Ascending aorta (tissue), 2 donors: Measurements from ENCODE around the gene CEP57L1. TPM values are rescaled to one million over a fixed set of nuclear protein-coding genes. Genes with fewer than 3 reads are reported as not detected.

Source experiments
- DNase-seq, 2 donors: peaks; one replicate each; pipeline ENCODE4 v3.0.0-alpha.2; 2019; ENCODE audit warnings: low spot score in 2 of 2
- H3K27ac ChIP-seq, 2 donors: fragments of 200-600 bp; sonication (generic); one replicate each; pipeline ENCODE4 v1.5.1; 2016 to 2017; ENCODE audit warnings: mild to moderate bottlenecking in 1 of 2
- H3K27me3 ChIP-seq: fragments of 200-600 bp; sonication (generic); one replicate; pipeline ENCODE4 v1.5.1; 2017
- H3K36me3 ChIP-seq, 2 donors: fragments of 200-600 bp; sonication (generic); one replicate each; pipeline ENCODE4 v1.5.1; 2016
- H3K4me1 ChIP-seq, 2 donors: fragments of 200-600 bp; sonication (generic); one replicate each; pipeline ENCODE4 v1.5.1; 2016 to 2017; ENCODE audit warnings: mild to moderate bottlenecking in 1 of 2
- H3K4me3 ChIP-seq, 2 donors: fragments of 200-600 bp; sonication (generic); one replicate each; pipeline ENCODE4 v1.5.1; 2016 to 2017; ENCODE audit warnings: mild to moderate bottlenecking in 1 of 2
- H3K9me3 ChIP-seq, 2 donors: fragments of 200-600 bp; sonication (generic); one replicate each; pipeline ENCODE4 v1.5.1; 2016
- intact Hi-C: fragments of 100-400 bp; cut with DNase I; formaldehyde crosslinking; loops from one replicate; pipeline ENCODE4 v1.15.1; 2023
- total RNA-seq: library from RNA; depleted of rRNA; stranded (reverse); fragments of >200 nt; gene quantifications from one replicate; pipeline ENCODE4 v1.1.0, GENCODE V29; 2016
- TF ChIP-seq, protein P1 (sequence below), 3 experiments: fragments of 200-600 bp in 2 of 3; fragments of 450-650 bp in 1 of 3; sonication (generic) in 2 of 3; IDR thresholded peaks; one replicate each; pipeline ENCODE4 v1.5.1; 2016 to 2019; ENCODE audit warnings: antibody characterized with exemption in 3 of 3, mild to moderate bottlenecking in 1 of 3, moderate library complexity in 1 of 3

The CEP57L1 gene
- total RNA-seq, 1 donor from 2014 or later = 1.1 TPM

DNA sequence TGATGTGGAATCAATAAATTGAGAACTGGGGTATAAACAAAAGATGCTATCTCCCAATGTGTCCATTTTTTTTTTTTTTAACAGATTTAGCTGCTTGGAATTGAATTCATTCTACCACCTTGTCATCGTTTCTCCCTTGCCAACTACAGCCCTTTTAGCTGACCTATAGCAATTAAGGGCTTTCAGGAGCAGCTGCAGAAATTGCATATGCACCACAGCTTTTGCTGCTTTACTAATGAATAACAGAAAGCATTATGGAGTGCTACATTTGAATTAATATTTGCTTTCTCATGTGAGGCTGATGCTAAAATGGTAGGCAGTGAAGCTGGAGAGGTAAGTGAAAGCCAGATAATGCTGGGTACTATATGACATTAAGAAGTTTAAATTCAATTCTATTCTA is 6.3 kb upstream of the CEP57L1 start:
- intact Hi-C loops = no loop called here
- Histone ChIP-seq H3K36me3 (no peaks in the 10 kb centered on the region), H3K27me3 (no peaks in the 10 kb centered on the region), H3K27ac (no peak overlapping the region), H3K4me1 (peaks cover 2 to 11% of the 10 kb centered on the region in 2 donors), H3K4me3 (no peak overlapping the region), H3K9me3 (no peaks in the 10 kb centered on the region)
- TF ChIP-seq, protein P1, sequence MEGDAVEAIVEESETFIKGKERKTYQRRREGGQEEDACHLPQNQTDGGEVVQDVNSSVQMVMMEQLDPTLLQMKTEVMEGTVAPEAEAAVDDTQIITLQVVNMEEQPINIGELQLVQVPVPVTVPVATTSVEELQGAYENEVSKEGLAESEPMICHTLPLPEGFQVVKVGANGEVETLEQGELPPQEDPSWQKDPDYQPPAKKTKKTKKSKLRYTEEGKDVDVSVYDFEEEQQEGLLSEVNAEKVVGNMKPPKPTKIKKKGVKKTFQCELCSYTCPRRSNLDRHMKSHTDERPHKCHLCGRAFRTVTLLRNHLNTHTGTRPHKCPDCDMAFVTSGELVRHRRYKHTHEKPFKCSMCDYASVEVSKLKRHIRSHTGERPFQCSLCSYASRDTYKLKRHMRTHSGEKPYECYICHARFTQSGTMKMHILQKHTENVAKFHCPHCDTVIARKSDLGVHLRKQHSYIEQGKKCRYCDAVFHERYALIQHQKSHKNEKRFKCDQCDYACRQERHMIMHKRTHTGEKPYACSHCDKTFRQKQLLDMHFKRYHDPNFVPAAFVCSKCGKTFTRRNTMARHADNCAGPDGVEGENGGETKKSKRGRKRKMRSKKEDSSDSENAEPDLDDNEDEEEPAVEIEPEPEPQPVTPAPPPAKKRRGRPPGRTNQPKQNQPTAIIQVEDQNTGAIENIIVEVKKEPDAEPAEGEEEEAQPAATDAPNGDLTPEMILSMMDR (IDR thresholded peaks at IDR 0.05) = no peak
- DNase-seq = no peak

DNA sequence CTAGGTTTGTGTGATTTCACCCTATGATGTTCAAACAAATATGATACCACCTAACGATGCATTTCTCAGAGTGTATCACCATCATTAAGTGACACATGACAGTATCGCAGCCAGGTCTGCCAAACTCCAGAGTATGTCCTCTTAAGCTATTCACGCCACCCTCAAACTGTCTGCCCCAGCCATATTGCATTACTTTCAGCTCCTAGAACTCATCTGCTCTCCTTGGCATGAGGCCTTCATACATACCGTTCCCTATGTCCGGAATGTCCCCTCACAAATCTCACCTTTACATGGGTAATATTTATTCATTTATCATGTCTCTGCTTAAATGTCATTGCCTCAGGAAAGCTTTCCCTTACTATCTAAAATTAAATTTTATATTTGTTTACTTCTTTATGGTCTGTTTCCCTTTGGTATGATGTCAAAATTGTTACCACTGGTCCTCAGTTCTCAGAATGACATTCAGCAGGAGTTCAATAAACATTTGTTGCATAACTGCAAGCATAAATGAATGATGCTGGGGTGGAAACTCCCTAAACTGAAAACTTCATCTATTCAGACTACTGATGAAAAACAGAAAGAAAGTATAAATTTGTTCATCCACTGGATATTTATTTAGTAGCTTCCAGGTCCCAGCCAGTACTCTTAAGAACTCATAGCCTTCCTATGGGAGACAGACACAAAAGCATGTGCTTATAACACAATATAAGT is 3.8 kb upstream of the CEP57L1 start:
- peak overlapping the region; percentile 64 to 69 for H3K4me3 ChIP-seq
- no peak for DNase-seq
- intact Hi-C loops = loop anchor here (10.0 kb wide), 4 partner anchors 213 to 1723 kb away; partner anchors contain the start of genes CDK19, SEC63 and SNX3
- no peaks in the 10 kb centered on the region for H3K9me3 ChIP-seq
- H3K27me3 ChIP-seq = no peaks in the 10 kb centered on the region
- TF ChIP-seq, protein P1 (IDR thresholded peaks at IDR 0.05) = no peak
- H3K27ac ChIP-seq = no peak overlapping the region
- H3K36me3 ChIP-seq = no peaks in the 10 kb centered on the region
- peaks cover 2 to 11% of the 10 kb centered on the region in 2 donors for H3K4me1 ChIP-seq

DNA sequence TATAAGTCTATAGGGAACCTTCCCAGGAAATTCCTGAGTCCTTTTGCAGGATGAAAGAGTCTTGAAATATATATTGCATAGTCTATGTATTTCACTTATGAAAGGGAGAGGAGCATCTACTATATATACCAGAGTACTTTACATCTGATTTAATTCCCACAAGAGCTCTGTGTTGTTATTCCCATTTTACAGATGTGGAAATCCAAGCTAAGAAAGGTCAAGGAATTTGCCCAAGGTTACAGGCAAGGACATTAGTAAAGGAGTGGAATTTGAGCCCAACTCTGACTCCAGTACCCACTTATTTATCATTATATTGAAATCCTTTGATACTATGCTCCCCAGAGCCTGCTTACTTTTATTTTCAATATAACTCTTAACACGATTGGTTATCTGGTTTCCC is 3.2 kb upstream of the CEP57L1 start:
- TF ChIP-seq, protein P1 (IDR thresholded peaks at IDR 0.05) = no peak
- H3K36me3 ChIP-seq = no peaks in the 10 kb centered on the region
- peak overlapping the region; percentile 64 to 69 for H3K4me3 ChIP-seq
- H3K27ac ChIP-seq = no peak overlapping the region
- H3K9me3 ChIP-seq = no peaks in the 10 kb centered on the region
- DNase-seq = no peak
- peaks cover 2 to 16% of the 10 kb centered on the region in 2 donors for H3K4me1 ChIP-seq
- no peaks in the 10 kb centered on the region for H3K27me3 ChIP-seq
- intact Hi-C loops = loop anchor here (10.0 kb wide), 4 partner anchors 213 to 1723 kb away; partner anchors contain the start of genes CDK19, SEC63 and SNX3

DNA sequence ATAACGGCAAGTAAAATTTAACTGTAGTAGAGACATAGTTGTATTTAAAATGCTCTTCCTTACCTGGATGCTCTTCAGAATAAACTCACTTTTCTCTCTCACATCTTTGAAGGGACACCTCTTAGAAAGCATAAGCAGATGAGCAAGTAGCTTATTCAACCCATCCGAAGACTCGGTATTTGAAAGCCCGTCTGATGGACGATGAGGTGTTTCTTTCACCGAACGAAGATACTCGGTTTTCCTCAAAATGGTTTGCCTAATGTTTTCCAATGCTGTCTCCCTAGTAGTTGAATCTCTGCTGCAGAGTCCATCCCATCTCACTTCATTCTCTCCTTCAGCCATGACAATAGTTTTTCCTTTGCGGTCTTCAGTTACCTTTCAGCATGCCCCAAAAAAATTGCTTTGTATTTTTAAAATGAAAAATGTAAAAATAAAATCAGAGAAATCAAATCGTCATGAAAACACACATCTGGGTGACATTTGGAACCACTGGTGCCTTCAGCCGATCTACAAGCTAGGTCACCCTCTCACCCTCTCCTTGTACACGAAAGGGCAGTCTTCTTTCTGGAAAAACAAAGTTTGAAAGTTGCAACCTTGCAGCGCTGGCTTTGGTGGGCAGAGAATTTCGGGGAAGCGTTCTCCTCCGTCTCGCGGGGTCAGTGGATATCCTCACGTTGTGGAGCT is 1.4 kb upstream of the CEP57L1 start:
- H3K4me1 ChIP-seq = peaks cover 2 to 16% of the 10 kb centered on the region in 2 donors
- TF ChIP-seq, protein P1 (IDR thresholded peaks at IDR 0.05) = no peak
- H3K27me3 ChIP-seq = no peaks in the 10 kb centered on the region
- no peak for DNase-seq
- no peaks in the 10 kb centered on the region for H3K36me3 ChIP-seq
- H3K4me3 ChIP-seq = peak overlapping the region; percentile 64 to 69
- intact Hi-C loops = loop anchor here (2.0 to 10.0 kb wide), 9 partner anchors 13 to 1721 kb away; partner anchors contain the start of genes AK9, CDK19, FIG4 and PPIL6
- H3K27ac ChIP-seq = peak overlapping the region; percentile 95 to 97
- no peaks in the 10 kb centered on the region for H3K9me3 ChIP-seq

DNA sequence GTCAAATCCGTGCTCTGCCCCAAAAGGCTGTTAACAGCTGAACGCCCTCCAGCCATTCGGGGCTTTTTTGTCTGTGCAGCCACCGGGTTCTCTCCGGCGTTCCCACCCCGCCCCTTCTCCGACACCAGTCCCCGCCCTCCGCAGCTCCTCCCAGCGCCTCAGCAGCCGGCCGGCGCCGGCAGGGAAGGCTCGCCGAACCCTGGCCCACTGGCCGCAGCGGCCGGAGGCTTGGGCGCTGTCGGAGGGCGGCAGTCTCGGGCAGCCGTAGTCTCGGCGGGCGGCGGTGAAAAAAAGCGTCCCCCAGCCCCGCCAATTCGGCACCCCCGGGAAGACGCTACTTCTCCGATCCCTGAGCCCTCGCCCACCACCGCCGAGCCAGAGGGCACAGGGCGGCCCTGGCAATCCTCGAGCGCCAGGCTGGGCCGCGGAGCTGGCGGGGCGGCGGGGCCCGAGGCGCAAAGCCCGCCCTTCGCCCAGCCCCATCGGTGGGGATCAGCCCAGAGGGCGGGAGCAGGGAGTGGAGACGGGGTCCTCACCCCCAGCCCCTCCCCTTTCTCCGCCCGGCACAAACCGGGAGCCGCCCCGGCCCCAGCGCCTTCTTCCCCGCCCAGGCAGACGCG is 781 bp upstream of the CEP57L1 start, which contains the start of gene SESN1:
TSS of gene SESN1 (minus strand) at position 431 of the 620 bp plus-strand sequence. CDS start 773 bp downstream, outside the sequence.
- DNase-seq = peak; percentile 71 to 96
- Histone ChIP-seq H3K9me3 (no peaks in the 10 kb centered on the region), H3K4me3 (peak within 1 kb of the TSS; percentile 64 to 69), H3K36me3 (no peaks in the 10 kb centered on the region), H3K4me1 (peaks cover 2 to 16% of the 10 kb centered on the region in 2 donors), H3K27me3 (no peaks in the 10 kb centered on the region), H3K27ac (peak within 1 kb of the TSS; percentile 95 to 97)
- TF ChIP-seq, protein P1 (IDR thresholded peaks at IDR 0.05) = no peak
- intact Hi-C loops = loop anchor here (1.0 to 10.0 kb wide), 12 partner anchors 14 to 1720 kb away; partner anchors contain the start of genes AK9, CD164, CDK19 and FIG4
